Liver (tissue), 3 donors: ENCODE results near the gene TTC34.

Source experiments
- GABPA ChIP-seq, 2 donors: IDR thresholded peaks in 1 of 2; conservative IDR thresholded peaks in 1 of 2; 2 replicates each; pipeline ENCODE4 v1.6.1; 2016; ENCODE audit warnings: antibody characterized with exemption in 2 of 2, mild to moderate bottlenecking in 1 of 2, moderate library complexity in 1 of 2
- JUND ChIP-seq, 2 donors: IDR thresholded peaks; 2 replicates each; pipeline ENCODE4 v1.6.1; 2016; ENCODE audit warnings: antibody characterized with exemption in 2 of 2
- RAD21 ChIP-seq, 2 donors: IDR thresholded peaks; 2 replicates each; pipeline ENCODE4 v1.6.1; 2016; ENCODE audit warnings: antibody characterized with exemption in 2 of 2, mild to moderate bottlenecking in 2 of 2
- SP1 ChIP-seq: IDR thresholded peaks from 2 replicates; pipeline ENCODE4 v1.6.1; 2018; ENCODE audit warnings: antibody characterized with exemption, mild to moderate bottlenecking
- ZBTB33 ChIP-seq: IDR thresholded peaks from 2 replicates; pipeline ENCODE4 v1.6.1; 2016; ENCODE audit warnings: antibody characterized with exemption
- TF ChIP-seq, protein P1 (sequence below): fragments of 150-350 bp; IDR thresholded peaks from 2 replicates; pipeline ENCODE4 v1.5.1; 2017; ENCODE audit warnings: improper control_type of control experiment, low read depth, low read length; ENCODE audit not compliant: missing input control
- TF ChIP-seq, protein P2 (sequence below): IDR thresholded peaks from 2 replicates; pipeline ENCODE4 v1.6.1; 2016; ENCODE audit warnings: antibody characterized with exemption
- TF ChIP-seq, protein P3 (sequence below): IDR thresholded peaks from 2 replicates; pipeline ENCODE4 v1.6.1; 2016; ENCODE audit warnings: antibody characterized with exemption
- TF ChIP-seq, protein P4 (sequence below): IDR thresholded peaks from 2 replicates; pipeline ENCODE4 v1.6.1; 2016; ENCODE audit warnings: antibody characterized with exemption, mild to moderate bottlenecking
- donor health status: healthy.
- donor health status: healthy.

- TF ChIP-seq, protein P1, sequence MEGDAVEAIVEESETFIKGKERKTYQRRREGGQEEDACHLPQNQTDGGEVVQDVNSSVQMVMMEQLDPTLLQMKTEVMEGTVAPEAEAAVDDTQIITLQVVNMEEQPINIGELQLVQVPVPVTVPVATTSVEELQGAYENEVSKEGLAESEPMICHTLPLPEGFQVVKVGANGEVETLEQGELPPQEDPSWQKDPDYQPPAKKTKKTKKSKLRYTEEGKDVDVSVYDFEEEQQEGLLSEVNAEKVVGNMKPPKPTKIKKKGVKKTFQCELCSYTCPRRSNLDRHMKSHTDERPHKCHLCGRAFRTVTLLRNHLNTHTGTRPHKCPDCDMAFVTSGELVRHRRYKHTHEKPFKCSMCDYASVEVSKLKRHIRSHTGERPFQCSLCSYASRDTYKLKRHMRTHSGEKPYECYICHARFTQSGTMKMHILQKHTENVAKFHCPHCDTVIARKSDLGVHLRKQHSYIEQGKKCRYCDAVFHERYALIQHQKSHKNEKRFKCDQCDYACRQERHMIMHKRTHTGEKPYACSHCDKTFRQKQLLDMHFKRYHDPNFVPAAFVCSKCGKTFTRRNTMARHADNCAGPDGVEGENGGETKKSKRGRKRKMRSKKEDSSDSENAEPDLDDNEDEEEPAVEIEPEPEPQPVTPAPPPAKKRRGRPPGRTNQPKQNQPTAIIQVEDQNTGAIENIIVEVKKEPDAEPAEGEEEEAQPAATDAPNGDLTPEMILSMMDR, result no peak
- no peak for TF ChIP-seq RAD21 (IDR thresholded peaks at IDR 0.05)
- TF ChIP-seq, protein P2, sequence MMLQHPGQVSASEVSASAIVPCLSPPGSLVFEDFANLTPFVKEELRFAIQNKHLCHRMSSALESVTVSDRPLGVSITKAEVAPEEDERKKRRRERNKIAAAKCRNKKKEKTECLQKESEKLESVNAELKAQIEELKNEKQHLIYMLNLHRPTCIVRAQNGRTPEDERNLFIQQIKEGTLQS, result no peak
- TF ChIP-seq, protein P3, sequence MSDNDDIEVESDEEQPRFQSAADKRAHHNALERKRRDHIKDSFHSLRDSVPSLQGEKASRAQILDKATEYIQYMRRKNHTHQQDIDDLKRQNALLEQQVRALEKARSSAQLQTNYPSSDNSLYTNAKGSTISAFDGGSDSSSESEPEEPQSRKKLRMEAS, result no peak
- TF ChIP-seq GABPA (IDR thresholded peaks at IDR 0.05 in 1 of 2, conservative IDR thresholded peaks at IDR 0.05 in 1 of 2), result no peak
- TF ChIP-seq, protein P4, sequence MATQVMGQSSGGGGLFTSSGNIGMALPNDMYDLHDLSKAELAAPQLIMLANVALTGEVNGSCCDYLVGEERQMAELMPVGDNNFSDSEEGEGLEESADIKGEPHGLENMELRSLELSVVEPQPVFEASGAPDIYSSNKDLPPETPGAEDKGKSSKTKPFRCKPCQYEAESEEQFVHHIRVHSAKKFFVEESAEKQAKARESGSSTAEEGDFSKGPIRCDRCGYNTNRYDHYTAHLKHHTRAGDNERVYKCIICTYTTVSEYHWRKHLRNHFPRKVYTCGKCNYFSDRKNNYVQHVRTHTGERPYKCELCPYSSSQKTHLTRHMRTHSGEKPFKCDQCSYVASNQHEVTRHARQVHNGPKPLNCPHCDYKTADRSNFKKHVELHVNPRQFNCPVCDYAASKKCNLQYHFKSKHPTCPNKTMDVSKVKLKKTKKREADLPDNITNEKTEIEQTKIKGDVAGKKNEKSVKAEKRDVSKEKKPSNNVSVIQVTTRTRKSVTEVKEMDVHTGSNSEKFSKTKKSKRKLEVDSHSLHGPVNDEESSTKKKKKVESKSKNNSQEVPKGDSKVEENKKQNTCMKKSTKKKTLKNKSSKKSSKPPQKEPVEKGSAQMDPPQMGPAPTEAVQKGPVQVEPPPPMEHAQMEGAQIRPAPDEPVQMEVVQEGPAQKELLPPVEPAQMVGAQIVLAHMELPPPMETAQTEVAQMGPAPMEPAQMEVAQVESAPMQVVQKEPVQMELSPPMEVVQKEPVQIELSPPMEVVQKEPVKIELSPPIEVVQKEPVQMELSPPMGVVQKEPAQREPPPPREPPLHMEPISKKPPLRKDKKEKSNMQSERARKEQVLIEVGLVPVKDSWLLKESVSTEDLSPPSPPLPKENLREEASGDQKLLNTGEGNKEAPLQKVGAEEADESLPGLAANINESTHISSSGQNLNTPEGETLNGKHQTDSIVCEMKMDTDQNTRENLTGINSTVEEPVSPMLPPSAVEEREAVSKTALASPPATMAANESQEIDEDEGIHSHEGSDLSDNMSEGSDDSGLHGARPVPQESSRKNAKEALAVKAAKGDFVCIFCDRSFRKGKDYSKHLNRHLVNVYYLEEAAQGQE, result no peak
- TF ChIP-seq ZBTB33, result no peak
- no peak for TF ChIP-seq SP1
- no peak for TF ChIP-seq JUND (IDR thresholded peaks at IDR 0.05)
These were observed 203.1 kb downstream of the TTC34 start for GRCh38 chr1:2598329-2598931.
